AG08395 (cell line): ENCODE measurements around the gene MYO18B.
"Not testable (repeated sequence)": the region's sequence is repeated elsewhere in the genome, so short reads cannot be mapped to it uniquely, and the experiment has no call there.

Experiments used
- DNase-seq: peaks from one replicate; pipeline ENCODE4 v3.0.0; 2012; ENCODE audit warnings: mixed read lengths, low spot score

MYO18B gene

GRCh38 chr22:25953276-25953675 is 211.3 kb downstream of the MYO18B start:
- DNase-seq = no peak

- DNase-seq = no peak
Measured at GRCh38 chr22:25953919-25954318, 211.9 kb downstream of the MYO18B start.

- DNase-seq = no peak
Measured at GRCh38 chr22:25955323-25955722, 213.3 kb downstream of the MYO18B start.

- no peak for DNase-seq
Measured at GRCh38 chr22:25956801-25957200, 214.8 kb downstream of the MYO18B start.

- DNase-seq = no peak
Measured at GRCh38 chr22:25959818-25960774, 218.1 kb downstream of the MYO18B start.

DNA sequence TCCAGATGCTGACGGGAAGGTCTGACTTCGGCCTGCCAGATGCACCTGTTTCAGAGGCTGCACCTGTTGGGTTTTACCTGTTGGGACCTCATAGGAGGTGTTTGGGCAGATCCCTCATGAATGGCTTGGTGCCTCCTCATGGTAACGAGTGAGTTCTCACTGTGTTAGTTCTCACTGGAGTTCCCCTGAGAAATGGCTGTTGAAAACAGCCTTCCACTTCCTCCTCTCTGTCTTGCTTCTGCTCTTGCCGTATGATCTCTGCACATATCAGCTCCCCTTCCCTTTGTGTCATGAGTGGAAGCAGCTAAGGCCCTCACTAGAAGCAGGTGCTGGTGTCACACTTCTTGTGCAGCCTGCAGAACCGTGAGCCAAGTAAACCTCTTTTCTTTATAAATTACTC is 219.7 kb downstream of the MYO18B start:
- no peak for DNase-seq

- DNase-seq = no peak
Measured at GRCh38 chr22:25962711-25963110, 220.7 kb downstream of the MYO18B start.

GRCh38 chr22:25964961-25965730 is 223.2 kb downstream of the MYO18B start:
- no peak for DNase-seq

DNA sequence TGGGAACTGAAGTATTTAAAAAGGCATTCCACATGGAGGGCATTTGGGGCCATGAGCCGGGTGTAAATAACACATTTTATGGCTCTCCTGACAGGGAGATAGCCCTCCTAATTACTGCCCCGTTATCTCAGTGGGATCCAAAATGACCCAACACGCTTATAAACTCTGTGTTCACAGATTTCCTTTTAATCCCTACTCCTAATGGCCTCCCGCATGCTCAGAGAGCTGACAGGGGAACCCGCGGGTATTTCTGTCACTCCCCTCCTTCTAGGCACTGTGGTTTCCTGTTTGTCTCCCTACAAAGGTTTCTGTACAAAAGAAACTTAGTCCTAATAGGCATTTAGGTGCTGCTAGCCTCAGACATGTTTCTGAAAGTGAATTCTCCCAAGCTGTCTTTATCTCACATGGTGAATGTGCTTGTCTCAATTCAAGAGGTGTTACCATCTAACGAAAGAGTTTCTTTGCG is 224.5 kb downstream of the MYO18B start:
- DNase-seq = no peak

GRCh38 chr22:25969286-25969685 is 227.3 kb downstream of the MYO18B start:
- no peak for DNase-seq

DNA sequence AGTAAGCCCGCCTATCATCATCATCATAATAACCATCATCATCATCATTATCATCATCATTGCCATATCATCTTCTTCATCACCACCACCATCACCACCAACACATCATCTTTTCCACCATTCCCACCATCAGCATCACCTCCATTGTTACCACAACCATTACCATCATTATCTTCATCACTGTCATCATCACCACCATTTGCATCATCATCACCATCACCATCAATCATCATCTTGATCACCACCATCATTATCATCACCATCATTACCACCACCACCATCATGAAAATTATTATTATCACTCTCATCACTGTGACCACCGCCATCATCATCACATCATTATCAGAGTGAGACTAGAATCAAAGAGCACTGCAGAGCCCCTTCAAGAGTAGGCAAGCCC is 227.9 kb downstream of the MYO18B start:
- DNase-seq = no peak

GRCh38 chr22:25970374-25970911 is 228.5 kb downstream of the MYO18B start:
- DNase-seq = no peak

DNA sequence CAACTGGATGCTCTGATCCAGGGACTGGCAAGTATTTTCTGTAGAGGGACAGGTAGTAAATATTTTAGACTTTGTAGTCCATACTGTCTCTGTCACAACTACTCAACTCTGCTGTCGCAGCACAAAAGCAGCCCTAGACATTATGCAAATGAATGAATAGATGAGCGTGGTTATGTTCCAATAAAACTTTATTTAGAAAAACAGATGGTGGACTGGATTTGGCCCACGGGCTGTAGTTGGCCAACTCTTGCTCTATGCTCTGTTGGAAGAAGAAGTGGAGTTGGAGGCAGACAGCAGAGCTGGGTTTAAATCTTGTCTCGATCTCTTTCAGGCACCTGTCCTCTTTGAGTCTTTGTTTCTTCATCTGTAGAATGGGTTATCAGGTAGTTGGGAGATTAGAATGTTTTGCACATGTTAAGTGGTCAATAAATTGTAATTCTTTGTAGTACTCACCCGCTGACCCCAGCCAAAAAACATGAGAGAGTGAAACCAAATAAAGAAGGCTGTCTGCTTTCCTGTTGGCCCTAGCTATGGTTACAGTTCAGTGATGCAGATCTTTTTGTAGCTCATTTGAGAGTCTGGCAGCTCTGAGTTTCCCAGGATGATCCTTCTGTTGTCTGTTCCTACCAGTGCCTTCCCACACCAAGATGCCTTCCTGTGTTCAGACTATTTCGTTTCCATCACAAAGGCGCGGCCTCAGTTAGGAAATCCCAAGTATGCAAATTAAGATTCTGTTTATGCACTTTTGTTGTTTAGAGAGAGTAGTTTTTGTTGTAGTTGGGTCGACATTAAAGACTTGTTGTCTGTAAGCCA is 229.2 kb downstream of the MYO18B start:
- no peak for DNase-seq

DNA sequence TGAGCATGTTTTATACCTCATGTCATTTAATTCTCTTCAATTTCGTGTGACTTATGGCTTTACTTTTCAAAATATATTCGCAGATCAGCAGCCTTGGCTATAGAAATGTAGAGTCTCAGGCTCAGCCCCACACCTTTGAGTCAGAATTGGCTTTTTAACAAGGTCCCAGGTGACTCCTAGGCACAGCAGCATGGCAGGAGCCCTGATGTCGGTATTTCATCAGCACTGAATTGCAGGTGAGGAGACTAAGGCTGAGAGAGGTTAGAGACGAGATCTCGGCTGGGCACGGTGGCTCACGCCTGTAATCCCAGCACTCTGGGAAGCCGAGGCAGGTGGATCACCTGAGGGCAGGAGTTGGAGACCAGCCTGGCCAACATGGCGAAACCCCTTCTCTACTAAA is 230.4 kb downstream of the MYO18B start:
- DNase-seq = no peak

- DNase-seq = no peak
Measured at GRCh38 chr22:25976356-25976755, 234.4 kb downstream of the MYO18B start.

DNA sequence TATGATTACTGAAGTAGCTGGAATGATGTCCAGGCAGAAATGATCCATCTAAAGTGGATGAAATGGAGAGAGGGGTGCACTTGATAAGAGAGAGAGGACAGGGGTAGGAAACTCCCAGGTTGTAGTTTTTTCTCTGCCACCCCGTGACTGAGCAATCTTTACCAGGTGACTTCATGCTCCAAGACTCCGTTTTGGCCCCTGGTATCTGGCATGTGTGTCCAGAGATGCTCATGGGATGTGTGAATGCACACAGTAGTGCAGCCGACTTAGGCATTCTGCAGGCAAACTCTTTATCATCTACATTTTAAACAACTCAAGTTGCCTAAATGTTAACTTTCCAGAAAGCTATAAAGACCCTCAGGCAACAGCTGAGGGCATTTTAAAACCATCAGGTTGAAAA is 238.0 kb downstream of the MYO18B start:
- DNase-seq = no peak

DNA sequence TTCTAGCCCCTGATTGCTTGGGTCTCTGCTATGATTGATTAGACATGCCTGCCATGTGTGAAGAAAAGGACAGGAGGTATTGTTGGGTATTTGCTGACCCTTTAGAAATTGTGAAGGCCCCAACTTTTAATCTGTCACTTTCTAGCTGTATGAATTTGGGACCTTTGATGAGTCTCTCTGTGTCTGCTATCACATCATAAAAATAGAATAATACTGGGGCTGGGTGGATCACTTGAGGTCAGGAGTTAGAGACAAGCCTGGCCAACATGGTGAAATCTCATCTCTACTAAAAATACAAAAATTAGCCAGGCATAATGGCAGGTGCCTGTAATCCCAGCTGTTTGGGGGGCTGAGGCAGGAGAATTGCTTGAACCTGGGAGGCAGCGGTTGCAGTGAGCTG is 242.9 kb downstream of the MYO18B start:
- DNase-seq = not testable (repeated sequence)

DNA sequence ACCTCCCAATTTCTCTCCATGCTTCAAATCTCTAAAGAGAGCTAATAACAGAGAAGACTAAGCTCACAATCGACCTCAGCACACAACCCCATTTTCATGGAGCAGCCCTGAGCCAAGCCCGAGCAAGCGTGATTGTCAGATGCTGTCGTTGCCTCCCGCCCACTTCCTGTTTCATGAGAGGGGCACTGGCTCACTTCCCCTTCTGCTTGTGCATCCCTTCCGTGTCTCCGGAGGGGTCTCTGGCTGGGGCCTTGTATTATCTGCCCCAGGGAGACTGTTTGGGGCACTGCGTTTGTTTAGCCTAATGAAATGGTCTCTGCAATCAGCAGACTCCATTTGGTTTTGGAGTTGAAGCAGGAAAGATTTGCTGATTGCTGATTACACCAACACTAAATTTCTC is 246.0 kb downstream of the MYO18B start:
- no peak for DNase-seq

GRCh38 chr22:25990940-25991339 is 249.0 kb downstream of the MYO18B start:
- DNase-seq = no peak

DNA sequence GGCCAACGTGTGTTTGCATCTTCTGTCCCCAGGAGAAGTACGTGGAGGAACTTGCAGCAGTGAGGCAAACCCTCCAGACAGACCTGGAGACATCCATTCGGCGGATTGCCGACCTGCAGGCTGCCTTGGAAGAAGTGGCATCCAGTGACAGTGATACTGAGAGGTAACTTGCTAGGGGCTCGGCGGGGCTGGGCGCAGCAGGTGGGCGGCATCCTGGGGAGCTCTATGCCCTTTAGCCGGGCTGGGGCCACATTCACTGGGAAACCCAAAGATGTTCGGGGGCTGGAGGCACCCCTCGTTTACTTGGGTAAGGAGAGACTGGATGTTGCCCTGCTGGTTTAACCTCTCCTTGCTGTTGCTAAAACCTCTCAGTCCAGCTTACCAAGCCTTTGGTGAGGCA is 250.3 kb downstream of the MYO18B start:
- DNase-seq = no peak

DNA sequence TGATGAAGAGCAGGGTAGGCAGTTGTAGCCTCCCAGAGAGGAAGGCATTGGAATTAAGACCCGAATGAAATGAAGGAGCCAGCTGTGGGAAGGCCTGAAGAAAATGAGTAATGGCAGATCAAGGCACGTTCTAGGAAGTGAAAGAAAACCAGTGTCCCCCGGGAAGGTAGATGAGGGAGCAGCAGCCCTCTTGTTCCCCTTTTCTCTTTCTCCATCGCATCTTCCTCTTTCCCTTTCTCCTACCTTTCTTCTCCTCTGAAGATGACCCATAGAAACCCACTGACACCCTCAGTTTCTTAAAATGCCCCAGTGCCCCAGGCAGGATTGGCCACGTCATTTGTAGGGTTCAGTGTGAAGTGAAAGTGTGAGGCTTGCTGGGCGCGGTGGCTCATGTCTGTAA is 254.7 kb downstream of the MYO18B start:
- DNase-seq = no peak
